Erythroblast (primary cell): ENCODE data around the gene TEX26.

Source experiments
- GATA1 ChIP-seq: IDR thresholded peaks from 2 replicates; pipeline ENCODE4 v1.6.1; 2011; ENCODE audit warnings: low read depth, mild to moderate bottlenecking, control low read depth, low read length, moderate library complexity
- POLR2A ChIP-seq: IDR thresholded peaks from 2 replicates; pipeline ENCODE4 v1.6.1; 2011; ENCODE audit warnings: mild to moderate bottlenecking, low read length

DNA sequence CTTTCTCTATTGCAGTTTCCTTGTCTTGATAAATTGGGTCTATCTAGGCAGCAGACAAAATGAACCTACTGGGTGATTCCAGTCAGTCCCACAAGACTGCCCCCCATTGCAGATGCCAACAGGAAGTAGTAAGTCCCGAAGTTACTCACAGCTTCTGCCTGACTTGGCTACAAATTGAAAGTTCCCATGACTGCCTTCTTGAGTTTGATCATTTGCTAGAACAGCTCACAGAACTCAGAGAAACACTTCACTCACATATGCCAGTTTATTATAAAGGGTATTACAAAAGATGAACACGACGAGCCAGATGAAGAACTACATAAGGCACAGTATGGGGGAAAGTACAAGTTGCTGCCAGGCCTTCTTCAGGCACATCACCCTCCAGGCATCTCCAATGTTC lies 50.0 kb downstream of the TEX26 start:
- TF ChIP-seq POLR2A (no peak), GATA1 (no peak)
